HL-60/S4 treated with retinoic acid at 250 ng/mL for 4 days and 3 days (cell line): Measurements from ENCODE around the gene PWP2.
"Not testable (repeated sequence)": the region's sequence is repeated elsewhere in the genome, so short reads cannot be mapped to it uniquely, and the experiment has no call there.

Experiments
- in situ Hi-C: fragments of 300-500 bp; cut with MboI; formaldehyde crosslinking; loops from 2 replicates; pipeline ENCODE4 v1.7.0; 2022; ENCODE audit warnings: low sequenced_read_pairs

The PWP2 gene

GRCh38 chr21:44082648-44083440 lies 24.4 kb upstream of the PWP2 start:
- in situ Hi-C loops: no loop called here

GRCh38 chr21:44083631-44084291 lies 23.4 kb upstream of the PWP2 start:
- in situ Hi-C loops: no loop called here

- in situ Hi-C loops: no loop called here
Observed at GRCh38 chr21:44084496-44085241, 22.5 kb upstream of the PWP2 start.

- in situ Hi-C loops: no loop called here
Observed at GRCh38 chr21:44085491-44086321, 21.5 kb upstream of the PWP2 start.

GRCh38 chr21:44086636-44087425 lies 20.4 kb upstream of the PWP2 start:
- in situ Hi-C loops: no loop called here

- in situ Hi-C loops: no loop called here
Observed at GRCh38 chr21:44087426-44088400, 19.5 kb upstream of the PWP2 start.

GRCh38 chr21:44088401-44088780 lies 18.8 kb upstream of the PWP2 start:
- in situ Hi-C loops: no loop called here

- in situ Hi-C loops: no loop called here
Observed at GRCh38 chr21:44089001-44089911, 17.9 kb upstream of the PWP2 start.

- in situ Hi-C loops: no loop called here
Observed at GRCh38 chr21:44090325-44090724, 16.9 kb upstream of the PWP2 start.

- in situ Hi-C loops: no loop called here
Observed at GRCh38 chr21:44092211-44092610, 15.0 kb upstream of the PWP2 start.

- in situ Hi-C loops: no loop called here
Observed at GRCh38 chr21:44093761-44094160, 13.4 kb upstream of the PWP2 start.

- in situ Hi-C loops: no loop called here
Observed at GRCh38 chr21:44094832-44095231, 12.4 kb upstream of the PWP2 start.

GRCh38 chr21:44098507-44098906 lies 8.7 kb upstream of the PWP2 start:
- in situ Hi-C loops: not testable (repeated sequence)

- in situ Hi-C loops: not testable (repeated sequence)
Observed at GRCh38 chr21:44098964-44099363, 8.2 kb upstream of the PWP2 start.

GRCh38 chr21:44107589-44107988 lies 390 bp downstream of the PWP2 start:
- in situ Hi-C loops: not testable (repeated sequence)

- in situ Hi-C loops: not testable (repeated sequence)
Observed at GRCh38 chr21:44113702-44114371, 6.6 kb downstream of the PWP2 start.

- in situ Hi-C loops: not testable (repeated sequence)
Observed at GRCh38 chr21:44122131-44122530, 14.9 kb downstream of the PWP2 start.
